Measurements from ENCODE around the gene KLK11.

Gene KLK11

GRCh38 chr19:50978772-50979390 is 47.5 kb downstream of the KLK11 start:
- Histone ChIP-seq H3K4me1 (ENCODE audit: control insufficient read depth in 1 of 2, insufficient read depth in 1 of 2, low read depth in 1 of 2, low read length in 1 of 2) (no peaks in the 10 kb centered on the region), H3K27me3 (peaks cover 49% of the 10 kb centered on the region), H3K27ac (no peak overlapping the region), H3K4me3 (ENCODE audit: low read depth in 1 of 2, low read length in 1 of 2) (no peak overlapping the region), H3K36me3 (no peaks in the 10 kb centered on the region), H3K9me3 (no peaks in the 10 kb centered on the region)
- no peak for TF ChIP-seq CTCF (IDR thresholded peaks at IDR 0.05)

- Histone ChIP-seq H3K27ac (no peak overlapping the region), H3K36me3 (no peaks in the 10 kb centered on the region), H3K27me3 (peaks cover 40% of the 10 kb centered on the region), H3K9me3 (no peaks in the 10 kb centered on the region), H3K4me3 (ENCODE audit: low read depth in 1 of 2, low read length in 1 of 2) (no peak overlapping the region), H3K4me1 (ENCODE audit: control insufficient read depth in 1 of 2, insufficient read depth in 1 of 2, low read depth in 1 of 2, low read length in 1 of 2) (no peaks in the 10 kb centered on the region)
- TF ChIP-seq CTCF (IDR thresholded peaks at IDR 0.05) = no peak
Observed at GRCh38 chr19:50977626-50978025, 48.8 kb downstream of the KLK11 start.

- TF ChIP-seq CTCF (IDR thresholded peaks at IDR 0.05) = no peak
Observed at GRCh38 chr19:50975766-50976165, 50.6 kb downstream of the KLK11 start.

GRCh38 chr19:50974702-50975556 is 51.5 kb downstream of the KLK11 start:
- no peak for TF ChIP-seq CTCF (IDR thresholded peaks at IDR 0.05)
- no peaks in the 10 kb centered on the region for H3K9me3 ChIP-seq

More at GRCh38 chr19:50975766-50976165, 50.6 kb downstream of the KLK11 start:
- Histone ChIP-seq H3K36me3 (no peaks in the 10 kb centered on the region), H3K27me3 (peaks cover 36% of the 10 kb centered on the region), H3K27ac (no peak overlapping the region), H3K4me3 (ENCODE audit: low read depth in 1 of 2, low read length in 1 of 2) (no peak overlapping the region), H3K9me3 (no peaks in the 10 kb centered on the region), H3K4me1 (ENCODE audit: control insufficient read depth in 1 of 2, insufficient read depth in 1 of 2, low read depth in 1 of 2, low read length in 1 of 2) (no peaks in the 10 kb centered on the region)

GRCh38 chr19:50972795-50973376 is 53.5 kb downstream of the KLK11 start:
- H3K36me3 ChIP-seq = no peaks in the 10 kb centered on the region
- H3K4me3 ChIP-seq (ENCODE audit: low read depth in 1 of 2, low read length in 1 of 2) = no peak overlapping the region
- H3K27me3 ChIP-seq = peaks cover 41% of the 10 kb centered on the region
- no peaks in the 10 kb centered on the region for H3K9me3 ChIP-seq
- no peaks in the 10 kb centered on the region for H3K4me1 ChIP-seq (ENCODE audit: control insufficient read depth in 1 of 2, insufficient read depth in 1 of 2, low read depth in 1 of 2, low read length in 1 of 2)
- TF ChIP-seq CTCF (IDR thresholded peaks at IDR 0.05) = no peak
- no peak overlapping the region for H3K27ac ChIP-seq

More at GRCh38 chr19:50974702-50975556, 51.5 kb downstream of the KLK11 start:
- H3K4me3 ChIP-seq (ENCODE audit: low read depth in 1 of 2, low read length in 1 of 2) = no peak overlapping the region
- no peaks in the 10 kb centered on the region for H3K36me3 ChIP-seq
- no peaks in the 10 kb centered on the region for H3K4me1 ChIP-seq (ENCODE audit: control insufficient read depth in 1 of 2, insufficient read depth in 1 of 2, low read depth in 1 of 2, low read length in 1 of 2)
- H3K27ac ChIP-seq = no peak overlapping the region
- peaks cover 31% of the 10 kb centered on the region for H3K27me3 ChIP-seq
